GM21526 (cell line): Measurements from ENCODE around the gene KCNH2.
A peak's percentile ranks its signal among the peaks of the same experiment; 100 is the strongest.
"Not testable (repeated sequence)": the region's sequence is repeated elsewhere in the genome, so short reads cannot be mapped to it uniquely, and the experiment has no call there.

Experiments
- ATAC-seq: cut with Tn5 transposase; IDR thresholded peaks from one replicate; pipeline ENCODE4 v1.9.1; 2021; ENCODE audit warnings: moderate library complexity; ENCODE audit not compliant: unreplicated experiment, low FRiP score

Gene KCNH2

GRCh38 chr7:151013356-151013732 lies 35.2 kb upstream of the KCNH2 start:
- no peak for ATAC-seq

GRCh38 chr7:151012911-151013347 lies 34.8 kb upstream of the KCNH2 start:
- no peak for ATAC-seq

GRCh38 chr7:151012031-151012692 lies 34.0 kb upstream of the KCNH2 start:
- no peak for ATAC-seq

GRCh38 chr7:151011616-151012015 lies 33.5 kb upstream of the KCNH2 start:
- not testable (repeated sequence) for ATAC-seq

GRCh38 chr7:151011097-151011409 lies 32.9 kb upstream of the KCNH2 start:
- no peak for ATAC-seq

- ATAC-seq: no peak
Measured at GRCh38 chr7:151010307-151011096, 32.4 kb upstream of the KCNH2 start.

GRCh38 chr7:151010037-151010306 lies 31.9 kb upstream of the KCNH2 start:
- ATAC-seq: no peak

- ATAC-seq: no peak
Measured at GRCh38 chr7:151009327-151010036, 31.4 kb upstream of the KCNH2 start.

- peak; percentile 38 for ATAC-seq
Measured at GRCh38 chr7:151008511-151009323, 30.6 kb upstream of the KCNH2 start.

GRCh38 chr7:151008143-151008510 lies 30.0 kb upstream of the KCNH2 start:
- ATAC-seq: no peak

GRCh38 chr7:151007469-151007898 lies 29.4 kb upstream of the KCNH2 start:
- ATAC-seq: no peak

GRCh38 chr7:151006590-151007300 lies 28.6 kb upstream of the KCNH2 start:
- no peak for ATAC-seq

GRCh38 chr7:151005566-151005965 lies 27.4 kb upstream of the KCNH2 start:
- ATAC-seq: no peak

GRCh38 chr7:151003572-151003971 lies 25.5 kb upstream of the KCNH2 start:
- ATAC-seq: no peak

GRCh38 chr7:151001546-151001945 lies 23.4 kb upstream of the KCNH2 start:
- ATAC-seq: no peak

GRCh38 chr7:151000897-151001495 lies 22.9 kb upstream of the KCNH2 start:
- ATAC-seq: no peak

- no peak for ATAC-seq
Measured at GRCh38 chr7:150999497-151000230, 21.5 kb upstream of the KCNH2 start.

GRCh38 chr7:150999001-150999400 lies 20.9 kb upstream of the KCNH2 start:
- no peak for ATAC-seq

GRCh38 chr7:150998341-150998740 lies 20.2 kb upstream of the KCNH2 start:
- ATAC-seq: no peak
